HepG2 (cell line): ENCODE measurements around the gene SLC22A23. TPM values are rescaled to one million over a fixed set of nuclear protein-coding genes. Genes with fewer than 3 reads are reported as not detected.
A peak's percentile ranks its signal among the peaks of the same experiment; 100 is the strongest.

Experiments
- ATAC-seq: fragments of 200-7000 bp; cut with Tn5 transposase; 3 replicates; pipeline ENCODE4 v1.9.1; 2020; ENCODE audit warnings: mild to moderate bottlenecking, moderate library complexity
- BruUV-seq: library from RNA; stranded (reverse); fragments of 400-500 nt; replicated peaks from 2 replicates; lab custom pipeline; 2021; lab: Mats Ljungman, UMichigan
- CTCF ChIA-PET: fragments of 300-600 bp; formaldehyde crosslinking; extraction: SDS; loops from one replicate; lab custom pipeline; 2021; ENCODE audit warnings: low total read pairs, inconsistent platforms, low intra/inter-chr PET ratio; lab: Yijun Ruan, JAX
- POLR2A ChIA-PET: fragments of 350-600 bp; sonication (Branson Sonifier 250); formaldehyde crosslinking; loops from one replicate; lab custom pipeline; 2020; ENCODE audit warnings: antibody characterized with exemption, inconsistent platforms; lab: Yijun Ruan, JAX
- DNase-seq: peaks from one replicate; pipeline ENCODE4 v3.0.0-alpha.2; 2015; ENCODE audit warnings: low spot score
- FAIRE-seq: peaks from 3 replicates; lab custom pipeline; 2011; peaks lifted over from hg19 to GRCh38; lab: Jason Lieb, UNC
- H2AFZ ChIP-seq: one replicate; pipeline ENCODE4 v1.6.1; 2011; ENCODE audit warnings: low read length, inconsistent platforms
- H3K27ac ChIP-seq: fragments of 300-600 bp; 3 replicates; pipeline ENCODE4 v1.8.0; 2011; ENCODE audit warnings: mixed run types, mild to moderate bottlenecking, mixed read lengths, low read length, inconsistent platforms; ENCODE audit not compliant: insufficient read depth; ENCODE audit errors: extremely low read length
- H3K27me3 ChIP-seq, 2 experiments: fragments of 200-600 bp in 1 of 2; 2 replicates in 1 of 2; 3 replicates in 1 of 2; pipeline versions ENCODE4 v1.6.0 to v1.8.0; 2011; ENCODE audit warnings: low read length in 2 of 2, mild to moderate bottlenecking in 2 of 2, moderate library complexity in 2 of 2, inconsistent platforms in 1 of 2; ENCODE audit not compliant: insufficient read depth in 2 of 2, control insufficient read depth in 1 of 2
- H3K36me3 ChIP-seq, 2 experiments: fragments of 200-600 bp in 1 of 2; replicated peaks in 1 of 2; 2 replicates in 1 of 2; 3 replicates in 1 of 2; pipeline versions ENCODE4 v1.5.1 to v1.8.0; 2011; ENCODE audit warnings: low read length in 2 of 2, inconsistent platforms in 1 of 2; ENCODE audit not compliant: insufficient read depth in 2 of 2, control insufficient read depth in 1 of 2
- H3K4me1 ChIP-seq: 2 replicates; pipeline ENCODE4 v1.5.1; 2012; ENCODE audit warnings: low read length, inconsistent platforms; ENCODE audit not compliant: insufficient read depth
- H3K4me2 ChIP-seq: 2 replicates; pipeline ENCODE4 v1.6.0; 2011; ENCODE audit warnings: low read depth, low read length, inconsistent platforms
- H3K4me3 ChIP-seq, 3 experiments: fragments of 200-600 bp in 1 of 3; sonication (generic), shearing (Covaris generic) in 1 of 3; replicated peaks in 1 of 3; 2 replicates each; pipeline ENCODE4 v1.5.1; 2011 to 2016; ENCODE audit warnings: low read length in 3 of 3, inconsistent platforms in 2 of 3, low read depth in 2 of 3, mild to moderate bottlenecking in 2 of 3, control low read depth in 1 of 3, mixed read lengths in 1 of 3; ENCODE audit not compliant: insufficient read depth in 1 of 3
- H3K79me2 ChIP-seq: one replicate; pipeline ENCODE4 v1.6.1; 2011; ENCODE audit warnings: low read length, inconsistent platforms; ENCODE audit not compliant: insufficient read depth
- H3K9ac ChIP-seq: 2 replicates; pipeline ENCODE4 v1.6.0; 2011; ENCODE audit warnings: mild to moderate bottlenecking, low read depth, low read length, inconsistent platforms; ENCODE audit not compliant: insufficient read depth
- H3K9me3 ChIP-seq: 2 replicates; pipeline ENCODE4 v1.5.1; 2012; ENCODE audit warnings: mild to moderate bottlenecking, low read length
- H4K20me1 ChIP-seq: 2 replicates; pipeline ENCODE4 v1.6.0; 2011; ENCODE audit warnings: inconsistent platforms, mild to moderate bottlenecking, low read length, moderate library complexity; ENCODE audit not compliant: insufficient read depth
- AKAP8 ChIP-seq: sonication (generic); formaldehyde crosslinking; IDR thresholded peaks from 2 replicates; pipeline ENCODE4 v1.5.1; 2020; ENCODE audit warnings: mild to moderate bottlenecking, missing genetic modification reagents
- ATAD3A ChIP-seq: sonication (generic); formaldehyde crosslinking; IDR thresholded peaks from 2 replicates; pipeline ENCODE4 v1.4.0; 2020; ENCODE audit warnings: missing genetic modification reagents
- CBX1 ChIP-seq: IDR thresholded peaks from one replicate; pipeline ENCODE4 v1.6.1; 2016; ENCODE audit warnings: antibody characterized with exemption, low read depth
- ELF4 ChIP-seq: sonication (generic); formaldehyde crosslinking; IDR thresholded peaks from 2 replicates; pipeline ENCODE4 v1.5.0; 2020; ENCODE audit warnings: missing genetic modification reagents, mild to moderate bottlenecking, moderate library complexity, borderline replicate concordance
- KLF9 ChIP-seq: IDR thresholded peaks from 2 replicates; pipeline ENCODE4 v1.6.1; 2016; ENCODE audit warnings: low read depth
- NCOA2 ChIP-seq: sonication (generic); formaldehyde crosslinking; IDR thresholded peaks from 2 replicates; pipeline ENCODE4 v1.8.0; 2022; ENCODE audit warnings: inconsistent platforms
- PLRG1 ChIP-seq: fragments of 450-650 bp; conservative IDR thresholded peaks from 2 replicates; pipeline ENCODE4 v1.6.1; 2016
- POLR2AphosphoS2 ChIP-seq: IDR thresholded peaks from 2 replicates; pipeline ENCODE4 v1.6.1; 2011; ENCODE audit warnings: low read depth, low read length, improper control_type of control experiment
- POLR2G ChIP-seq: fragments of 200-400 bp; formaldehyde crosslinking; IDR thresholded peaks from 2 replicates; pipeline ENCODE4 v1.6.1; 2018; ENCODE audit warnings: mild to moderate bottlenecking, low read depth, low read length, moderate library complexity
- RBM22 ChIP-seq: fragments of 200-400 bp; formaldehyde crosslinking; optimal IDR thresholded peaks from 2 replicates; pipeline ENCODE3; 2017; ENCODE audit warnings: mild to moderate bottlenecking, low read length, moderate library complexity
- SSRP1 ChIP-seq: IDR thresholded peaks from 2 replicates; pipeline ENCODE4 v1.6.1; 2016; ENCODE audit warnings: control low read depth
- XRCC5 ChIP-seq: fragments of 200-400 bp; formaldehyde crosslinking; optimal IDR thresholded peaks from 2 replicates; pipeline ENCODE3; 2017; ENCODE audit warnings: mild to moderate bottlenecking, low read length
- ZC3H13 ChIP-seq: sonication (generic); formaldehyde crosslinking; IDR thresholded peaks from 2 replicates; pipeline ENCODE4 v1.8.1; 2023; ENCODE audit warnings: mild to moderate bottlenecking, missing genetic modification reagents, moderate library complexity
- ZKSCAN5 ChIP-seq: sonication (generic); formaldehyde crosslinking; IDR thresholded peaks from 2 replicates; pipeline ENCODE4 v1.5.1; 2020; ENCODE audit warnings: mild to moderate bottlenecking, missing genetic modification reagents
- ZKSCAN8 ChIP-seq: IDR thresholded peaks from 2 replicates; pipeline ENCODE4 v1.6.1; 2016; ENCODE audit warnings: borderline replicate concordance, missing genetic modification reagents, missing compliant biosample characterization
- ZNF572 ChIP-seq: sonication (generic); formaldehyde crosslinking; IDR thresholded peaks from 2 replicates; pipeline ENCODE4 v1.5.1; 2020; ENCODE audit warnings: mild to moderate bottlenecking, missing genetic modification reagents
- ZNF589 ChIP-seq: sonication (generic); formaldehyde crosslinking; conservative IDR thresholded peaks from 2 replicates; pipeline ENCODE4 v1.8.0; 2022; ENCODE audit warnings: mild to moderate bottlenecking, moderate library complexity, missing genetic modification reagents
- ZNF83 ChIP-seq: sonication (generic); formaldehyde crosslinking; IDR thresholded peaks from 2 replicates; pipeline ENCODE4 v1.4.0; 2020; ENCODE audit warnings: missing genetic modification reagents, mild to moderate bottlenecking, borderline replicate concordance
- ZSCAN9 ChIP-seq: IDR thresholded peaks from 2 replicates; pipeline ENCODE4 v1.6.1; 2016; ENCODE audit warnings: borderline replicate concordance
- WGBS: methylation state at CpG from one replicate; pipeline ENCODE4 v1.1.6; 2017; ENCODE audit warnings: low lambda C conversion rate; 5-methylcytosine and 5-hydroxymethylcytosine counted together
- in situ Hi-C: cut with HindIII; loops from 2 replicates; pipeline ENCODE4 v1.10.0; 2017; ENCODE audit warnings: low pct_unique_long_range_greater_than_20kb; ENCODE audit not compliant: extremely low pct_ligation_motif_present
- intact Hi-C: fragments of 100-400 bp; cut with micrococcal nuclease; formaldehyde crosslinking; loops from one replicate; pipeline ENCODE4 v1.10.0; 2022; ENCODE audit not compliant: unreplicated experiment
- polyA plus RNA-seq, 8 experiments: library from polyadenylated mRNA; depleted of rRNA in 3 of 8; stranded (reverse) in 7 of 8; unstranded in 1 of 8; fragments of >200 nt; fragmentation: Illumina TruSeq in 4 of 8; extraction: Trizol in 4 of 8; gene quantifications; 2 replicates each; pipeline versions ENCODE4 v1.2.1 to v1.2.3, GENCODE V29; 2011 to 2016; ENCODE audit warnings: low read depth in 4 of 8, missing spikeins in 1 of 8, mixed read lengths in 1 of 8; ENCODE audit not compliant: insufficient read depth in 1 of 8
- total RNA-seq, 5 experiments: library from RNA; depleted of rRNA; stranded (reverse); fragments of >200 nt; fragmentation: Illumina TruSeq; extraction: Trizol; gene quantifications; 2 replicates each; pipeline ENCODE4 v1.2.3, GENCODE V29; 2016; ENCODE audit warnings: low read depth in 1 of 5

Gene SLC22A23
- total and polyA plus RNA-seq, 2 of the 13 experiments (the other 11 are each of a cell fraction or from before 2014, with no cell fraction given) = 11.8 to 17.5 TPM

- TF ChIP-seq CBX1 = no peak
- TF ChIP-seq XRCC5 = no peak
- TF ChIP-seq ZNF83 = no peak
- no peak for TF ChIP-seq ELF4 (CRISPR knock-in tag)
- TF ChIP-seq ZKSCAN8 (CRISPR knock-in tag) = no peak
- no peak for TF ChIP-seq NCOA2 (CRISPR knock-in tag)
- TF ChIP-seq ZNF589 = no peak
- TF ChIP-seq PLRG1 = no peak
- TF ChIP-seq ZKSCAN5 = no peak
- no peak for TF ChIP-seq ATAD3A
- no peak for TF ChIP-seq KLF9 (CRISPR knock-in tag)
Measured at GRCh38 chr6:3270258-3270657, 186.6 kb downstream of the SLC22A23 start (continued).

- peaks cover 5% of the 10 kb centered on the region for H3K79me2 ChIP-seq
- CTCF ChIA-PET = no interaction called here
Measured at GRCh38 chr6:3269281-3269975, 187.4 kb downstream of the SLC22A23 start.

More at GRCh38 chr6:3269281-3269975, 187.4 kb downstream of the SLC22A23 start:
- Histone ChIP-seq H3K27ac (no peak overlapping the region), H3K4me3 (no peak overlapping the region), H2AFZ (no peak overlapping the region), H3K9me3 (no peaks in the 10 kb centered on the region), H3K27me3 (no peaks in the 10 kb centered on the region), H3K4me2 (no peak overlapping the region), H3K36me3 (peaks cover 31 to 72% of the 10 kb centered on the region in 2 experiments), H3K9ac (no peak overlapping the region), H3K4me1 (no peaks in the 10 kb centered on the region), H4K20me1 (peaks cover 7% of the 10 kb centered on the region; the same call in 1 of the 2 replicates)
- DNase-seq (no peak), FAIRE-seq (no peak), ATAC-seq (no peak)
- TSS peak; percentile 4 for BruUV-seq
- in situ Hi-C loops (no loop called here), intact Hi-C loops (no loop called here)
- 92% methylated on average over 27 of the region's 27 CpGs for WGBS
- POLR2A ChIA-PET = interaction anchor here (1.4 kb wide), 1 partner anchor 10 kb away, joined by 8 read pairs; the partner anchor contains the start of gene PSMG4
- peak; percentile 73 for TF ChIP-seq RBM22
- TF ChIP-seq POLR2AphosphoS2 = 0 out of 2 replicates have a peak, but pooled peaks have one; percentile 28
- no peak for TF ChIP-seq ZNF572 (CRISPR knock-in tag)
- 0 out of 2 replicates have a peak, but pooled peaks have one; percentile 44 for TF ChIP-seq AKAP8 (CRISPR knock-in tag)
- TF ChIP-seq POLR2G = peak; percentile 34; the same call in 1 of the 2 replicates
- TF ChIP-seq SSRP1 (CRISPR knock-in tag) = peak; percentile 20; the same call in 1 of the 2 replicates
- TF ChIP-seq ZSCAN9 (CRISPR knock-in tag) = no peak
- TF ChIP-seq ZC3H13 (CRISPR knock-in tag) = peak; percentile 61
